Endothelial cell of hepatic sinusoid (primary cell): Measurements from ENCODE around the gene TACC2.

ENCODE experiments used
- in situ Hi-C: cut with HindIII; loops from 2 replicates; pipeline ENCODE4 v1.10.0; 2017; ENCODE audit warnings: low sequenced_read_pairs

The TACC2 gene

DNA sequence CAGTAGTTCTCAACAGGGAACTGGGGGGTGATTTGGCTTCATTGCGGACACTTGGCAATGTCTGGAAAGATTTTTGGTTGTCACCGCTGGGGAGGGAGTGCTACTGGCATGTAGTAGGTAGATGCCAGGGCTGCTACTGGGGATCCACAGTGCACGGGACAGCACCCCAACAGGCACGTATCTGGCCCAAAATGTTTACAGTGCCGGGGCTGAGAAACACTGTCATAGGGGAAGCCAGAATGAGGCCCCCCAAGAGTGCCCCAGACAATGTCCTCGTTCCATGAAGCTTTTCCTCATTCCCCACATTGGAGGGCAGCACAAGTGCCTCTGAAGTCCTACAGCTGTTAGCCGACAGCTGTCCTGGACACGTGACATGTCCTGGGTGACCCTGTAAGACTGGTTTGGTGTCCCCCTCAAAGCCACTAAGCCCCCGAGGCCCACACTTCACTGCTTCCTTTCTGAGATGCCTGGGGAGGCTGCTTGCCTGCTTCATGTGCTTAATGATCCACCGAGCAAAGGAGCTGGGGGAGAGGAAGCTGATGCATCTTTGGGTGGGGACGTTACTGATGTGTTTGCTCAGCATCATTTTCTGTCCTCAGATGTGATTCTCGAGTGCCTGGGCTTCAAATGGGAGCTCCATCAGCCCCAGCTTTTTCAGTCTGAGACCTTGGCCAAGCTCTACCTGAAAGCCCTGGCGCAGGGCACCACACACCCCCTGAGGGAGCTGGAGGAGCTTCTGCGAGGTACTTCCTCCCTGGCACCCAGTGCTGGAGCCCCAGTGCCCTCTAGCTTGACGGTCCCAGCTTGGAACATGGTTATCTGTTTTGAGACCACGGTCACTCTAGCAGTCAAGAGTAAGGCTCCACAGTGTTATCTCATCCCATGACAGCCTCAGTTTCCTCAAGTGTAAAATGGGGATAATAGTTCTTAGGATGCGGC lies 296.8 kb downstream of the TACC2 start:
- in situ Hi-C loops = no loop called here

DNA sequence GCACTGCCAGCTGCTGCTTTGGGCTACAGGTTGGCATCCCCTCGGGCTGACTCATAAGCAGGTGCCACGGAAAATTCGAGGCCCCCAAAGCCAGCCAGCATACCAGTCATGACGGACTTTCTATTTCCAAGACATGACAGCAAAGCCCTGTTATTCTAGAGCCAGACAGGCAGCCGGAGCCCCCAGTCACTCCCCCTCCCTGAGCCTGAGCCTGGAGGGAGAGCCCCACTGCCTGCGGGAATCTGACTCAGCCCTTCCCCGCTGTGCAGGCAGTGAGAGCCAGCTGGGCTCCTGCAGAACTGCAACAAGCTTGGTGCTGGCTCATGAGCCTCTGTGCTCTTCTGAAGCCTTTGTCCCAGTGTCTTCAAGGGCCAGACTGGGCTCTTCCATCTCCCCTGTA lies 297.9 kb downstream of the TACC2 start:
- in situ Hi-C loops = no loop called here

DNA sequence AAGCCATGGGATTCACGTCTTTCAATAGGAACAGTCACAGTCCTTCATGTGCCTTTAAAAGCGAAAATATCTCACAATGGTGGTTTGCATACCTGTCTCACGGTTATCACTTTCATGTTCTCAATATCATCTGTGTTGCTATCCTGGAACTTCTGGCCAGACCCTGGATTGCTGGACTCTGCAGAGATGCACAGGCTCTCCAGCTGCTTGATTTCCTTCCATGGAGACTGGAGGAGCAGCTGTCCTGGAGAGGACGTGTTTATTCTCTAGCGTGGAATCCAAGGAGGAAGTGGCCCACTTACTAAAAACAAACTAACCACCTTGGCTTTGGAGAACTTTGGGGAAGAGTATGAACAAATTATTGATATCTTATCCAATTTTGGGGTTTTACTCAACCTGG lies 298.6 kb downstream of the TACC2 start:
- in situ Hi-C loops = no loop called here

DNA sequence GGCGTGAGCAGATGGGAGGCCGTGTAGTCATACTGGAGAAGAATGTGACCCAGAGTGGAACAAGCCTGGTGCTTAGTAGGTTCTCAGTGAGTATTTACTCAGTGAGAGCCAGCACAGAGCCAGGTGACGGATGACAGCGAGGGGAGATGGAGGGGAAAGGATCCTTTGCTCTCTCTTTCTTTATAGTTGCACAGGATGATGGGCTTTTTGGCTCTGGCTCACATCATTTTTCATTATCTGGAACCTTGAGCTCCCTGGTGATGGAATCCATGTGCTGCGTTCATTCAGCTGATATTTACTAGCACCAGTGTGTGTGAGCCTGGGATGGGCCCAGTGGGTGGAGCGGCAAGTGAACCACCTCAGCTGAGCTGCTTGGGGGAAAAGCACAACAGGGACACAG lies 299.3 kb downstream of the TACC2 start:
- in situ Hi-C loops = no loop called here

DNA sequence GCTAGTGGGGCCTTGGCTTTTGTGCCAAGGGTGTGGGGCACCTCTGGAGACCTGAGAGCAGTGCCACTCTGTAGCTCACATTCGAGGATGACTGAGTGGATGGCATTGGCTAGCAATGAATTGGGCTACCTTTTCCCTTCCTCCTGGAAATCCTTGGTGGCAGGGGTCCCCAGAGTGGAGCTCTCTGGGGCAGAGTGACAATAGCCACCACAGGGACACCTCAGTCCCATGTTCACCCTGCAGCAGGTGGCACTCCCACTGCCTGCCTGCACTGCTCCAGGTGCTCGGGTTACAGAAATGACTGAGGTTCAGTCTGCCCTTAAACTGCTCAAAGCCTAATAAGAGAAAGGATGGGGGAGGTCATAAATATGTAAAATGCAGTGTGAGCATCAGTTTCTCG lies 300.0 kb downstream of the TACC2 start:
- in situ Hi-C loops = no loop called here

DNA sequence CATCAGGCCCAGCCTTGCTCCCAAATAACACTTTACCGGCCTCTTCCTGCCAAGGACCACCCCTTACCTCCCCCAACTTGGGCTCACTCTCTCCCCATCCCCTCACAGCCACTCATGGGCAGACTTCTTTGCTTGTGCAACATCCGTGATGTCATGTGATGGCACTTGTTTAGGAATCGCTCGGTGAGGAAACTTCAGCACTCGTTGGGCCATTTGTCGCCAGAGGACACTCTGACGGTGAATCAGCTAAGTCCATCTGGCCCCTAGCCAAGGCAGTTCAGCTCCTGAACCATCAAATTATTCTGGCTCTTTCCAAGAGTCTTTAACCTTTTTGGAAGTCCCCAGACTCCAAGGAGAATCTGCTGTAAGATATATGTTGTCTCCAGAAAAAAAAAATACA lies 301.4 kb downstream of the TACC2 start:
- in situ Hi-C loops = no loop called here

DNA sequence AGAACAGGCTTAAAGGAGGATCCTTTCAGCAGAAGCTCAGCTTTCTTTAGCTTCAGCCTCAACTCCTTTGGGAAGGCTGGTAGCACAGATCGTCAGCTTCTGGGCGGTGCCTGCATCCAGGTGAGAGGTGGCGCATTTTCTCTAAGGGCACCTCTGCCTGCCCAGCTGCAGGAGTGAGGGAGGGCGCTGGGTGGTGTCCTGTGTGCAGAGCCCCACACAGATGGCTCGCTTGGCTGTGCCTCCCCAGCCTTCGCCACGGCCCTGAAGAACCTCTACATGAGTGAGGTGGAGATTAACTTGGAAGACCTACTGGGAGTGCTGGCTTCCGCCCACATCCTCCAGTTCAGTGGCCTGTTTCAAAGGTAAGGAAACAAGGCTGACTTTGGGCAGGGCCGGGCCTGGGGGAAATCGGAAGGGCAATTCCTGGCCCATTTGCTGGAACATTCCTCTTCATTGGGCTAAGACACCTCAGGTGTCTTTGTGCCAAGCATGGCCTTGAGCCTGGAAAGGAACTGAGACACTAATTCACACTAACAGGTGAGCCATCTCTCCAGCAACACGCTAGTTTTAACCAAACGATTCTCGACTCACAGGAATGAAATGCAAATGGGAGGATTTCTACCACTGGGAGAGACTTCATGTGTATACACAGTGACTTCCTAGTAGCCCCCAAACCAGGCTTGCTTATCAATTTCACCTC lies 302.0 kb downstream of the TACC2 start:
- in situ Hi-C loops = no loop called here

DNA sequence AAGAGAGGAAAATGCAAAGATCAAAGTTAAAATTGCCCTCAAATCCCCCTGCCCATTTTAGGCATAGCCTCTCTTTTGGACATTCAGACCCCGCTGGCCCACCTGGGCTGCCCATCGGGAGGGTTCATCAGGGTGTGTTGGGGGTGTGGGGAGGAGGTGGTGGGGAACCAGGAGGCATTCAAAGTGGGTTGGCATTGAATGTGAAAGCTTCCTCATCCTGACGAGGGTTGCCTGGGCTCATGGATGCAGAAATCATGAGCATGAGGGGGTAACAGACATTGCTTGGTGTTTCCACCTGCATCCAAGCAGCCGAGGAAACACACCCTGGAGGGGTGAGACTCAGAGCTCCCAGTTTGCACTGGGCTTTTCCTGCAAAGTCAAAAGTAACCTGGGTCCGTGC lies 302.8 kb downstream of the TACC2 start:
- in situ Hi-C loops = no loop called here

DNA sequence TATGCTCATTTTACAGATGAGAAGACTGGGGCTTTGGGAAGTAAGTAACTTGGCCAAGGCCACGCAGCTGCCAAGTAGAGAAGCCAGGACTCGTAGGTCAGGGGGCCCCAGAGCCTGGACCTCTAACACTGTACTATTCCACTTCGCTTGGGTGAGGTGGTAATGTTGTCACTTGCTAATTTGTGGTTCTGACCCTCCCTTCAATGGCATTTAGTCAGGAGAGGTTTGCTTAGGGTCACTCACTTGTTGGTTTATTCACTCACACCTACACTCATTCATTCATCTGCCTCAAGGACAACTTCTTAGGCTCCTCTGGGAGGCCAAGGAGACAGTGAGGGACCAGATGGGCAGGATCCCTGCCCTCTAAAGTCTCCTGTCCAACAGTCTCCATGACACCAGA lies 303.4 kb downstream of the TACC2 start:
- in situ Hi-C loops = no loop called here

DNA sequence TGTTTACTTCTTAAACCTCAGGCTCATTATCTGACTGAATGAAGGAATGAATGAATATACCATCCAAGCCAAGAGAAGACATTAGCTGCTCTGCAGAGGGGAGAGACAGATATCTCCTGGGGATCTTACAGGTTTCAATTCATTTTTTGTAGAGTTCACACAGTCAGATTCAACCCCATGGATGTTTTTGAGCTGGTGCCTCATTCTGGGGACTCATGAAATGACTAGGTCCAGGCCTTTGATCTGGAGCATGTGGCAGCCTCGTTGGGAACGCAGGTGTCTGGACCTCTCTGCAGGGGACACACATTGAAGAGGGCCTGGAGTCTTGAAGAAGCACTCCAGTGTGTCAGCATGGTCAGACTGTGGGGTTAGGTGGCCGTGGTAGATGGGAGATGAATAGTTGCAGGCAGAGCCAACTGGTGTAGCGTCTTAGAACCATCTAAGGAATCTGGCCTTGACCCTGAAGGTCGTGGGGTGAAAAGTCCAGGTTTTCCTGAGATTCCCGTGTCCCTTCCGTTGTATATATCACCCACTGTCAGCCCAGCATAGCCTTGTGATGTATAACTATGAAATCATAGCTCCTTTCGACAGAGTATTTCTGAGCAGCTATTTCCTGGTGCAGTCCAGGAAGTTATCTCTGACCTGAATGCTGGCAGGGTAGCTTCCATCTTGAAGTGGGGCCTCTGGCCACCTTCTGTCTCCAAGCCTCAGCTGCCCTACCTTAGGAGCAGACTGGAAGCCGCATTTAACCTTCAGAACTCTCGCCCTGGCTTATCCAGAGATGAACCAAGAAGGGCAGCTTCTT lies 304.4 kb downstream of the TACC2 start:
- in situ Hi-C loops = no loop called here

DNA sequence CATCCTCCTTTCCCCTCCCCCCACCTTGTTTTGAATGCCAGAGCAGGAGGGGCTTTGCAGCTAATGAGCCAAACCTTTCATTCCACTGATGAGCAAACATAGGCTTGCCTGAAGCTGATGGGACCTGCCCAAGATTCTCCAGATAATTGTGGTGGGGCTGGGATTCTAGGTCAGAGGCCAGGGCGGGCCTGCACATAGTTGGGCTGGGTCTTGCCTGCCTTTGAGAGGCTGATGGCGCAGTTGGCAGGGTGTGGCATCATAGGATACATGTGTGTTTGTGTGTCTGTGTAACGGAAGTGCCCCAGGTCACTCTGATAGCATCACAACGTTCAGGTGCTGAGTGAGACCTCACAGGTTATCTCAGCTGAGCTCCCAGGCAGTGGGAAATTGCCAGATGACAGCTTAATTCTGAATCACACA lies 305.0 kb downstream of the TACC2 start:
- in situ Hi-C loops = no loop called here

DNA sequence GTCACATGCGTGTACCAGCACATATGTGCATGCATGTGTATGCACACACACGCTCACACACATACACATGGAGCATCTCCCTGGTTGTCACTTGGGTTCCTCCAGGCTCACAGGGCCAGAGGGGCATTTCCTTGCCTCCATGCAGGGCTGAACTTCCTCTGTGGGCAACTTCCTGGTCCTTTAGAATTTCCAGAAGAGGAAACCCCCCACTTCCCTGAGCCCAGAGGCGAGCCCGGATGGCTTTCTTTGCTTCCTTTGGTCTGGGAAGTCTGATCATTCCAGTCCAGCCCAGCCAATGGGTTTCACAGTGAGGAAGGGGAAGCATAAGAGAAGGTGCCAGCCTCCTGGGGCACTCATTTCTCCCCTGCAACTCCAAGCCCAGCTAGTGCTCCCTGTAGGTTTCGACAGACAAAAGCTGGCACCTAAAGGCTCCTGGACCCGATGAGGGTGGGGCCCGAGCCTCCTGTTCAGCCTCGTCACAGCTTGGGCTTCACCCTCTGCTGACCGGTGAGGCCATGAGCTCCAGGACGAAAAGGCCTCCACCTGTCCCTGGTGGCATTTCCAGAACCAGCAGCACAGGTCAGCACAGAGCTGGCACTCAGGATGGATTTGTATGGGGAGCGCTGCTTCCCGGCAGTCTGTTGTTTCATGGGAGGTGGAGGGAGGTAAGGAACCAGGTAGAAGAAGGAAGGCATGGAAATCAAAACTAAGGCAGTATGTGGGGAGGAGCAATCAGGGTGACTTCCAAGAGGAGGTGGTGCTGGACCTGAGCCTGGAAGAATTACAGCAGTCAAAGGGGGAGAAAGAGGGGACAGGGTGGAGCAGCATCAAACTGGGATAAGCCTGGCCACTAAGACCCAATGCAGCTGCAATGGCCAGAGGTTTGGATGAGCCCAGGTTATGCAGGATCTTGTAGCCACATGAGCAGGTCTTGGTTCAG lies 305.8 kb downstream of the TACC2 start:
- in situ Hi-C loops = no loop called here

DNA sequence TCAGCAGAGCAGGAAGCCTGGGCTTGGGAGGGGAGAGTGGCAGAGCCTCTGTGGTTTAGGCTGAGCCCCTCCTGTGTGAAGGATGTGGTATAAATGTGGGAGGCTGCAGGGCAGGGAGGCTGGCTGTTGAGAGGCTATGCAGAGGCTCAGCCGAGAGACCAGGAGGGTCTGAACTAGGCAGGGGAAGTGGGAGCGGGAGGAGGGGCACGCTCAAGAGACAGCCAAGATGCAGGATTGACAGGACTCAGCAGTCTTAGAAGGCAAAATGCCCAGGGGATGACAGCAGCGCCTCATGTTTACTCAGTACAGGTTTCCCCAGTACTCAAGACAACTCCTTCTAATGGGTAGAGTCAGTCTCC lies 306.5 kb downstream of the TACC2 start:
- in situ Hi-C loops = no loop called here

DNA sequence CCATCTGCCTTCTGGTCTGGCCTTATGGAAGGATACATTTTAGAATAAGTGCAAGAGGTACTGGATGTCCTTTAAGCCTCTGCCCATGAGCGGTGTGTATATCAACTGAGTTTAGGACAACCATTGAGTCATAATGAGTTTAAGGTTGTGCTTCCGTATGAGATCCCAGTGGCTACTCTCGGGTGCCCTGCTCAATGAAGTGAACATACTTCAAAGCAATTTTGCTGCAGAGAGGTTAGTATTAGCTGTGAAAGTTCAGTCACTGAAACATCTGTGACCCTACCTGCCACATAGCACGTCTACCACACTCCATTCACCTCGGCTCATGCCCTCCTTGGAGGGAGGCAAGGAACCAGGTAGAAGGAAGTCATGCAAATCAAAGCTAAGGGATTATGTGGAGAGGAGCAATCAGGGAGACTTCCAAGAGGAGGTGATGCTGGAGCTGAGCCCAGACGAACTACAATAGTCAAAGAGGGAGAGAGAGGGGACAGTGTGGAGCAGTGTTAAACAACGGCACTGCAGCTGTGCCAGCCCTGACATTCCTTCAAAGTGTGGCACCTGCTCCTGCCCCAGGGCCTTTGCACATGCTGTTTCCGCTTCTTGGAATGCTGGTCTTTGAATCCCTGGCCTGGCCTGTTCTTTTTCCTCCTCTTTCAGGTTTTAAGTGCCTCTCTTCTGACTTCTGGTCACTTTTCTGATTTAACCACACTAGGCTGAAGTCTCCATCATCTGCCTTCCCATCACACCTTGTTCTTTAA lies 307.6 kb downstream of the TACC2 start:
- in situ Hi-C loops = no loop called here

DNA sequence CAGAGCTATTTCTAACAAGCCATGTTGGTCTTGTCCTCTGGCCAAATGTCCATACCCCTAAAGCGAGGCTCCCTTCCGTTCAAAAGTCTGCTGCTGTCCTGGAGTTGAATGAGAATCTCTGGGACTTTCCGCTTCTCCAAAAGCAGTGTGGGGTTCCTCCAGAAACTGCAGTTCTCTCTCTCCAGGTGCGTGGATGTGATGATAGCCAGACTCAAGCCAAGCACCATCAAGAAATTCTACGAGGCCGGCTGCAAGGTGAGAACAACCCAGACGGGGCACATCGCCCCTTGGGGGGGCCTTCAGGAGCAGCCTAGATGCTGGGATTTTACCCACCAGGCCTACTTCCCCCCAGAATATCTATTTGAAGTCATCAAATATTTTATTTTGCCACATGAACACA lies 308.6 kb downstream of the TACC2 start:
- in situ Hi-C loops = no loop called here

DNA sequence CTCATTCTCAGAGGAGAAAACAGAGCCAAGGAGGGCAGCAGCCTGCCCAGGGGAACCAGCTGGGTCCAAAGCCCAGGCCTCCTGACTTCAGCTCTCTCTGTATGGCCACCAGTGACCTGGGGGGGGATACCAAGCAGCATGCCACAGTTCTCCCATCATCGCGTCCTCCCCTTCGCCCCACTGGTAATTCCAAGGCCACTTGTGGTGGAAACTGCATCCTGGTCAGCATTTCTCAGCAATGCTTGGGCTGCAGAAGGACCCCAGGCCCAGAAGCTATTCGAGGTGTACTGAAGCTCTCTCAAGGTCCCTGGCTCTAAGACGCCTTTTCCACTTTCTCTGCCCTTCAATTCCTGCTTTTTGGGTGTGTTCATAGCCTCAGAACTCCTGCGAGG lies 309.2 kb downstream of the TACC2 start:
- in situ Hi-C loops = no loop called here

DNA sequence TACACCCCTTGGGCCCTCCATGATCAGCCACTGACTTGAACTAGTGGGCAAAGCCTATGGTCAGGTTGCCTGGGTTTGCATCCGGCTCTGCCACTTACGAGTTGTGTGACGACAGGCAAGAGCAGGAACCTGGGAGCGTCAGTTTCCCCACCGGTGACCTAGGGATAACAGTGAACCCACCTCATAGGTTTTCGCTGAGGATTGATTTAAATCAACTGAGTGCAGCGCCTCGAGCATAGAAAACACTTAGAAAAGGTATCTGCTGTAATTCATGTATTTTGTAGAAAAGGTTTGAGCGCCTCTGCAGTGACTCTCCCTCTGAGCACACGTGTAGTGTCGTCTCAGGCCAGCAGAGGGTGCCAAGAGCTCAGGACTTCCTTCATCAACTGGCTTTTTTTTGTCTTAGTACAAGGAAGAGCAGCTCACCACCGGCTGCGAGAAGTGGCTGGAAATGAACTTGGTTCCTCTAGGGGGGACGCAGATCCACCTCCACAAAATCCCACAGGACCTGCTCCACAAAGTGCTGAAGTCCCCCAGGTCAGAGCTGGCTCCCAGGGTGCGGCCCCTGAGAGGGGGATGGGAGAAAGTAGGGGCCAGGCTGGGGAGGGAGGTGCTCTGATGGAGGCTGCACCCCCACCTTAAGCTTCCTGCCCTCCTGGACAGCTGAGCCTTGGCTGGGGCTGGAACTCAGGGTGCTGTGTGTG lies 309.8 kb downstream of the TACC2 start:
- in situ Hi-C loops = no loop called here

DNA sequence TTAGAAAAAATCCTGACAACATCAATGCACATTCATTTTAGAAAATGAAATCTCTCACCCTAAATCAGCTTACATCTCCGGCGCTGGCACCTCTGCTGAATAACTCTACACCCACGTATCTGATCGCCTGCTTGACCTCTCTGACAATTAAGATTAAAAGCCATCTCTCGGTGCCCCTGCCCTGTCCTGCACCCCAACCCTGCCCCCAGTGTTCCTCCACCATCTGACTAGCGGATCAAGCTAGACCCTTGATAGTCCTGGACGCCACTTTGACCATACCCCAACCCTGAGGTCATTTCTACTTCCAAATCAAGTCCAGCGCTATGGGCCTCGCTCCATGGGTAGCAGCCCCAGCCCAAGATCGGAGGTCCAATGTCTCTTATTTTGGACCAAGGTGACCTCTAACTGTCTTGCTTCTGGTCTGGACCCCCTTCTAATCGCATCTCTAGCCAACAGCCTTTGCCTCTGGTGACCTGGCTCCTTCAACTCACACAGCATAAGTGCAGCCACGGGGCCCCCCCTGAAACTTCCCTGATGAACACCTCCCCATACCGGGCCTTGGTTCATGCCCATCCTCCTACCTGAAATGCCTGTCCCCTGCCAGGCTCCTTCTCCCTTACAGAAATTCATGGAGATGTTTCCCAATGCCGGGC lies 310.6 kb downstream of the TACC2 start:
- in situ Hi-C loops = loop anchor here (5.0 kb wide), 1 partner anchor 133 kb away; no protein-coding TSS in a partner anchor
